Fibroblast of peridontal ligament (primary cell): ENCODE results near the gene SMOC2.

Experiments used
- DNase-seq: peaks from one replicate; pipeline ENCODE4 v3.0.0-alpha.2; 2010; ENCODE audit errors: extremely low read depth

The SMOC2 gene

GRCh38 chr6:168442646-168443045 lies 1.7 kb downstream of the SMOC2 start:
- DNase-seq = no peak

DNA sequence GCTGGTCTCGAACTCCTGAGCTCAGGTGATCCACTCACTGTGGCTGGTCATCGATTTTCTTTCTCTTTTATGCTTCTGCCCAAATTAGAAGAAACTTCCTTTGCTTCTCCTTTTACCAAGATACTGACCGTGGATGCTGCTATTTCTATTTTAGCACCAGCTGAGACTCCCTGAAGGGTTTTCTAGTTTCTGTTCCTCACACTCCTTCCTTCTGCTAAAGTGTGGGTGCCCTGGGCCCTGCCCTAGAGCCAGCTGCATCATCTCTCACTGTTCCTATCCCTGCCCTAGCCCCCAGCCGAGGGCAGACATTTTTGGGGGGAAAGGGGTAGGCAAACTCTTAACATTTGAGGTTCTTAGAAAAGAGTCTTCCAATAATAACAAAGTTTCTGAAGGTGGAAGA lies 6.3 kb downstream of the SMOC2 start:
- no peak for DNase-seq

DNA sequence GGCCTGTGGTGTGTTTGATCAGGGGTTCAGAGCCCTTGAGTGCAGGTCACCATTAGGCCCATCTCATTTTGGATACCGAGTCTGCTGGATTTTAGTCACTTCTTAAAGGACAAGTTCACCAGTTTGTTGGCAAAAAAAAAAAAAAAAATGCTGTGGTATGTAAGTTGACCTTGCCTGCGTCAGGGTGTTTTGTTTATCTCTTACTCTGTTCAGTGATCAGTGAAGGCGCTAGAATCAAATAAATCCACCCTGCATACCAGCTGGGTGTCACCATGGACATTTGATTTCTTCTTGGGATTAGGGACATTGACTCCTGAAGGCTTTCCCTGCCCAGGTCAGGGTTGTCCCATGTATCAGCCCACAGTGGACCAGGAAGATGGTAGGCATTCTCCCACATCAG lies 6.7 kb downstream of the SMOC2 start:
- no peak for DNase-seq

DNA sequence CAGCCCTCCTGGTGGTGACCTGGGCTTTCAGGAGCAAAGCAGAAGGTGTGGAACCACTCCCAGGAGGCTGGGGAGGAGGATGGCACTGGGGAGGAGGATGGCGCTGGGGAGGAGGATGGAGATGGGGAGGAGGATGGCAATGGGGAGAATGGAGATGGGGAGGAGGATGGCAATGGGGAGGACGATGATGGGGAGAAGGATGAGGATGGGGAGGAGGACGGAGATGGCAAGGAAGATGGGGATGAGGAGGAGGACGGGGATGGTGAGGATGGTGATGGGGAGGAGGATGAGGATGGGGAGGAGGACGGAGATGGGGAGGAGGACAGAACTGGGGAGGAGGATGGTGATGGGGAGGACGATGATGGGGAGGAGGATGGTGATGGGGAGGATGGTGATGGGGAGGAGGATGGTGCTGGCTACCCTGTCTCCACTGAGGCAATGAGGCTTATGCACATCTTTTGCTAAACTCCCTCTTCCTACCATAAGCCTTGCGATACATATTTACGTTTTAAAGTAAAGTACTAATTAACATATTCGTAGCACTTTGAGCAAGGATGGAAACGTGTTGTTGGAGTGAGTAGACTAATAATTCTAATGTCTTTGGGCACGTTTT lies 7.4 kb downstream of the SMOC2 start:
- no peak for DNase-seq

GRCh38 chr6:168450917-168451316 lies 9.9 kb downstream of the SMOC2 start:
- DNase-seq = no peak

GRCh38 chr6:168451805-168452517 lies 11.0 kb downstream of the SMOC2 start:
- DNase-seq = no peak

GRCh38 chr6:168452685-168453377 lies 11.8 kb downstream of the SMOC2 start:
- DNase-seq = no peak

- no peak for DNase-seq
Measured at GRCh38 chr6:168455847-168456530, 15.0 kb downstream of the SMOC2 start.

- no peak for DNase-seq
Measured at GRCh38 chr6:168456907-168457652, 16.1 kb downstream of the SMOC2 start.

DNA sequence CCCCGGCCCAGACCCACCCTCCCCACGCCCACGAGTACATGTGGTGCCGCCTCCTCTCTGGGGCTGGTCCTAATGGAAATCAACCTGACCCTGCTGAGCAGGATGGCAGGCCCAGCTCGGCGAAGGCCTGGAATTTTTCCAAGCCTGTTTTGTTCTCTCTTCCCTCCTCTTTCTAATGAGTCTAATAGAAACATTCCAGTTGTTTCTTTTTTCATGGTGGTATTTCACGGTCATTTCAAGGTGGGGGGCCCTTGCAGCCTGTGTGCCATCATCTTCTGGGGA lies 16.6 kb downstream of the SMOC2 start:
- DNase-seq = no peak

- DNase-seq = no peak
Measured at GRCh38 chr6:168458101-168458500, 17.1 kb downstream of the SMOC2 start.

- DNase-seq = no peak
Measured at GRCh38 chr6:168459572-168459971, 18.6 kb downstream of the SMOC2 start.

DNA sequence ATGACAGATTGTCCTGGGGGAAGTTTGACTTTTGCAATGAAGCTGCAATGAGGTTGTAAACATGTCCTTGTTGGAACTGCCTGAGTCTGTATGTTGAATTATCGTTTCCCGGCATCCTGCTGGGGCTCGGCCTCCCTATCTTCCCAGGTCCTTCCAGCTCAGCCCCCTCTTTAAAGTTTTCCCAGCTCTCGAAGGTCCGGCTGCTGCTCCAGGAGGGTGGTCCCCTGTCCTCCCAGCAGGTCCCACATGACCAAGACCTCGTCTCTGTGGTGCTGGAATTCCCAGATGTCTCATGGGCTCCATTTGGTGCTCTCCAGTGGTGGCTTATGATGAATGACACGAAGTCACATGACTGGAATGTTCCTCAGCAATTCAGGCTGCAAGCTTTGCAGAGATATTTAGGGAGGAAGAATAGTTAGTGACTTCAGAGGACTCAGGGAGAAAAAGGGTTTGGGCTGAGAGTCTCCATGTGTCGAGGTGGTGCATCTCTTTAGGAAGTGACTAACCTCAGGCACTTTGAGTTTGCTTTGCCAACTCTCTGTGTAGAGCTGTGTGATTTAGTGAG lies 21.4 kb downstream of the SMOC2 start:
- no peak for DNase-seq

DNA sequence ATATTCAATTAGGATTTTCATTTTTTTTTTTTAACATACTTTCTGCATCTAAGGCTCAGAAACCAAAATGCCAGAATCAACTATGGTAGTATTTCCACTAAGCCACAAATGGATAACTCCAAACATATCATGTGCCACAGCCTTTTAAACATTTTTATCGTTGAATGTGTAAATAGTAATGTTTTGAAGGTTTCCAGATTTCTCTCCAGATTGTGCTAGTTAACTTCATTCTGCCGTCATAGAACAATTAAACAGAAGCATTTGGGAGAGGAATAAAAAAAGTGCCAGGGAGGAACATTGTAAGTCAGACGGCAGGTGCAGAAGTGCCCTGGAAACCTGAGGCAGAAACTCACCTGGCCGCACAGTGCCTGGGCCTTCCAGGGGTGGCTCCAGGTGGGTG lies 23.6 kb downstream of the SMOC2 start:
- no peak for DNase-seq

GRCh38 chr6:168468045-168468444 lies 27.1 kb downstream of the SMOC2 start:
- no peak for DNase-seq

- no peak for DNase-seq
Measured at GRCh38 chr6:168469521-168469920, 28.5 kb downstream of the SMOC2 start.

DNA sequence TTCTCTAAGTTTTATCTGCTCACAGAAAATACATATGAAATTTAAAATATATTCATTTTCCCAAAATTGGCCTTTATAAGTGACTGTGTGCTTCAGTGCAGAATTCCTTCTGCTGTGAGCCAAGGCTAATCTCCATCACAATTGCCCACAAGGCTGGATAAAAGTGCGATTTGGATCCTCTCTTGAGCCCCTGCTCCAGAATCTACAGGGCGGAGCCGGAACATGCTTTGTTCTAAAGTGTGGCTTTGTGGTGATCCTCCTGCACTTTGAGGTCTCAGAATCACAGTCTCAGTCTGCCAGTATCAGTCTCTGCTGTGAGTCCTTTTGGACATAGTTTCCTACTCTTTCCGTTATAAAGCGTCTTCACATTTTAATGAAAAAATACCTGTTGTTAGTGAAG lies 28.9 kb downstream of the SMOC2 start:
- no peak for DNase-seq

DNA sequence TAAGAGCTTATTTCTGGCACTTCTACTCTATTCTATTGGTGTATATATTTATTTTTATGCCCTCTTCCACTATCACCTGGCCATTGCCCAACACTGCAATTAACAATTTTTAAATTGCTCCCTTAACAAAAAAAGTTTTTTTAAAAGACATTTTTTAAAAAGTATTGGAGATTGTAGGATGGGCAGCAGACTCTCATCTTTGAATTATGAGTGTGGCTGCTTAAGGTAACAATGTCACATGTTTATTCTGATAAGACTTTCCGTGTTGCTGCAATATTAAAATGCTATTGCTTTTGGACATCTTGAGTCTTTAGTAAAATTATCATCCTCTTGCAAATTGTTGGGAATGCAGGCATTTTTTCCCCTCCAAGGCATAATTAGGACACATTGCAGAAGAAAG lies 31.4 kb downstream of the SMOC2 start:
- DNase-seq = no peak

DNA sequence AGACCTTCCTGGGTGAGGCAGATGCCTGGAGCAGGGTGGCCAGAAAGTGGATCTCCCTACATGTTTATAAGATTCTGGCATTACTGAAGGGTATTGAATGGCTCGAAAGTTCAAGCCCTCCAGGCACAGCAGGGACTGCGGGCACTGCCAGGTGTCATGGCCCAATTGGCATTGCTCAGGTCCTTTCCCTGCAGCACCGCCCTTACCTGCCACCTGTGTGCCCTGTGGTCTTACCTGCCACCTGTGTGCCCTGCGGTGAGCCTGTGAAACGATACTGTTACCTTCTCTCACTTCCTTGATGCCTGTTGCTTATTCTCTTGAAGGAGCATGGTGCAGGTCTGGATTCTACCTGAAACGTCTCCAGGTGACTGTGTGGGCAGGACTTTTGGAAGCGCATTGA lies 32.2 kb downstream of the SMOC2 start:
- no peak for DNase-seq

DNA sequence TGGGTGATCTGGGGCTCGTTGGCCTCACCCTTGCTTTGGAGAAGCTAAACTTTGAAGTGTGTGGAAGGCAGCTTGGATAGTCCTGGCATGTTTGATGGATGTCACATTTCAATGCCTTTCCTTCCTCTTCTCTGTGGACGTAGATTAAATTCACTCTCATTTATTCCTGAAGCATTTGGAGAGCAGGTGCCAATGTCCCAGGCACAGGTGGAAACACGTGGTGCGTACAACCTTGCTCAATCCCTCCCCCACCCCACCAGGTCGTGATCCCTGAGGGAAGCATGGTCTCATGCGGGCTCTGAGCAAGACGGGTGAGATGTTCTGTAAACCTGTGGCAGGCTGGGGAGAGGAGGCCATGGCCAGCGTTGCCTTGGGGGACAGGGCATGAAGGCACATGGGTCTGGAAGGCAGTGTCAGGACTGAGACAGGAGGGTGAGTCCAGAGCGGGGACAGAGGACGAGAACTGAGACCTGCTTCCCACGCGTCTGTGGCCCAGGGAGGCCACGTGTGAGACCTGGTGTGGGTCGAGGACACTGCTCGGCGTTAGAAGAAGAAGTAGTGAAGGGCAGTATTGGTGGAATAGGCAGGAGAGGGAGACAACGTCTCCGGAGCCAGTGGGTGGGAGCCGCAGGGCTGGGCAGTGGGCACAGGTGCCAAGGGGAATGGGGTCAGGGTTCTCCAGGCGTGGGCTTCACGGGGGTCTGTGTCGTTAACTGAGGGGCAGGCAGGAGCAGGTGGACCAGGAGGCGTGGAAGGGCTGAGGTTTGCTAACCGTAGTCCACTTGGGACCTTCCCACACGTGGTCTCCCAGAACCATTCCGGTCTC lies 34.4 kb downstream of the SMOC2 start:
- DNase-seq = no peak

- no peak for DNase-seq
Measured at GRCh38 chr6:168479421-168479820, 38.4 kb downstream of the SMOC2 start.
